EL (cell line): ENCODE results near the gene ACCS.

Experiments used
- DNase-seq: peaks from one replicate; pipeline ENCODE4 v3.0.0-alpha.2; 2016

Gene ACCS, protein sequence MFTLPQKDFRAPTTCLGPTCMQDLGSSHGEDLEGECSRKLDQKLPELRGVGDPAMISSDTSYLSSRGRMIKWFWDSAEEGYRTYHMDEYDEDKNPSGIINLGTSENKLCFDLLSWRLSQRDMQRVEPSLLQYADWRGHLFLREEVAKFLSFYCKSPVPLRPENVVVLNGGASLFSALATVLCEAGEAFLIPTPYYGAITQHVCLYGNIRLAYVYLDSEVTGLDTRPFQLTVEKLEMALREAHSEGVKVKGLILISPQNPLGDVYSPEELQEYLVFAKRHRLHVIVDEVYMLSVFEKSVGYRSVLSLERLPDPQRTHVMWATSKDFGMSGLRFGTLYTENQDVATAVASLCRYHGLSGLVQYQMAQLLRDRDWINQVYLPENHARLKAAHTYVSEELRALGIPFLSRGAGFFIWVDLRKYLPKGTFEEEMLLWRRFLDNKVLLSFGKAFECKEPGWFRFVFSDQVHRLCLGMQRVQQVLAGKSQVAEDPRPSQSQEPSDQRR

DNA sequence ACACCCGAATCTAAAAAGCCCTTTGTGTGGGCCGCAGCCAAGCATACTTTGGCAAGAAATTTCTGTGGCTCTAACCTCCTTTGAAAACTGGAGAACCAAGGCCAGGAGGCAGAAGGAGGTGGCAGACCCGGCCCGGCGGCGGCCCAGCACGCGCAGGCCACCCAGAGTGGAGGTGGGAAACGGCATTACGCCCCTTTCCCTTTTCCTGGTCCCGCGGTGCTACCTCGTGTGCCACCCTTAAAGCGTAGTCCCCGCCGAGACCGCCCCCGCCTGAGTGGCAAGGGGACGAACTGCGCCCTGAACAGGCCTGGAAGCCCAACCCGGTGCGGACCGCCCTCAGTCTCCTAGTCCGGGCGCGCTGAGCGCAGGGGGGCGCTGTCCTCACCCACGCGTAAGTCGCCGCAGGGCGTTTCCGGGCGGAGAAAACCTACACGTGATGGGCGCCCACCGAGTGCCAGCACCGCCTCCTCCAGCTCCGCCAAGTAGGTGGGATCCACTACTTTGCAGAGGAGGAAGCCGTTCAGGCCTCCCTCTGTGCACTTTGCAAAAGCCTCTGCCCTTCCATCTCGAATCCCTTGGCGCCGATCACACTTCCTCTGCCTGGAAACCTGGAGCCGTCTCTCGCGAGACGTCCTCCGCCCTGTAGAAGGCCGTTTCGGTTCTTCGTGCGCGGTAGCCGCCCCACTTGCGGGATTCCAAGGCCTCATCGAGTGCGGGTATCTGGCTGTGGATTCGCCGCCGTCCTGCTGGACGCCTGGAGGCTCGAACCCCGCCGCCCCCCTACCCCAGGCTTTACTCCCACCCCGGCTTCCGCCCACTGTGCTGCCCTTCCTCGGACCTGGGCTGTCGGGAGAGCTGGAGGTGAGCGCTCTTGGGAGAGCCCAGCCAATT lies at the start of gene ACCS:
Gene ACCS, plus strand, starts transcription at position 430 of the 891 bp plus-strand sequence. CDS start 1,358 bp downstream, outside the sequence.
- peak; percentile 91 for DNase-seq

DNA sequence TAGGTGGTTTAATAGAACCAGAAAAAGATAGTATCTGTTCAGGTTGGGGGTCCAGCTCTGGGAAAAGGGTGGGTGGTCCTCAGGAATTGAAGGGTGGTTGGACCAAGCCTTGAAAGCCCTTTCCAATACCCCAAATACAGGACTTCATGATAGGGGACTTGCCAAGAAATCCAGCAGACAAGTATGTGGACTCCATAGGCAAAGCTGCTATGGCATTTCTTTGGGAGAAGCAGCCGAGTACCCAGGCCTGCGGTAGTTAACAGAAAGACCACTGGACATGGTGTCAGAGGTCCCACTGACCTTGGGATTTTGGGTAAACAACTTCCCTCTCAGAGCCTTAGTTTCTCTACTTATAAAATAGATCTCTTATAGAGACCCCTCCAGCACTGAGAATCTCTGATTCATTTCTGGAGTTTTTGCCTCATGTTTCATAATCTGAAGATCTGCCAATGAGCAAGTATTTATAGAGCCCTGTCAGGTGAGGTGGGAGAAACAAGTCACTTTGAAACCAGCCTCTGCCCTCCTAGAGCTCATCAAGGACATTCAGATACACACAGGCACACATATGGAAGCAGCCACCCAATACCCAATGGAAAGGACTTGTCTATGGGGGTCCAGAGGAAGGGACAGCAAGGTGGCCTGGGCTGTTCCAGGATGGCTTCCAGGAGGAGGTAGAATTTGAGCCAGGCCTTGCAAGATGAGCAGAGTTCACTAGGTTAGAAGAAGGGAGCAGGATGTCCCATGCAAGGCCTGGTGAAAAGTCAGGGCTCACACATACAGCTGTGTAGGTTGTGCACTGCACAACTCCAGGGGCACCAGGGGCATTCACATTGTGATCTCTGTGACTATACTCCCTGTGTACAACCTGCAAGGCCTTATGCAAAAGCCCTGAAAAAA lies 49.3 kb upstream of the ACCS start:
- no peak for DNase-seq

DNA sequence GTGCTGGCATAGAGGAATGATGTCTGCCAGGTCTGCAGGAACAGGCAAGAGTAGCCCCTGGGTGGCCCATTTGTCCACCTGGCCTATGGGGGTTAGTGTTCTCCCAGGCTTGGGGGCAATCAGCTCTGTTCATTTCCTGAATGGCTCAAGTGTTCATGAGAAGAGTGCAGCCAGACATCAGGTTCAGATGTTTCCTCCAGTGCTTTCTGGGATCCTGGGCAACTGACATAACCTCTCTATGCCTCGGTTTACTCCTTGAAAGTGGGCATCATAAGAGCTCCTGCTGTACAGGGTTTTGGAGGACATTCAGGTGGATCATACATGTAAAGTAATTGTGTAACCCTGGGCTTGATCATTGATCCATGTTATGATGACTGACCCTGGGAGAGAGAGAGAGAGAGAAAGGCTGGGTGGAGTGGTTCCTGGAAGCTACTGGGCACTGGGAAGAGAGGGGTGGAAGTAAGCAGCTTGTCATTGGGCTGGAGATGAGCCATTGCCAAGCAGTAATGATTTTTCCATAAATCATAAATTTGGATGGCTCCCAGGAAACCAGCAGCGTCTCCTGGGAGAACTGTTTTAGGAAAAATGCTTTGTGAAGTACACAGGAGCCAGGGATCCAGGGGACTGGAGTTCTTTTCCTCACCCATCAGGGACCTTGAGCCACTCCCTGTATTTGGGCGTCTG lies 48.5 kb upstream of the ACCS start:
- no peak for DNase-seq

DNA sequence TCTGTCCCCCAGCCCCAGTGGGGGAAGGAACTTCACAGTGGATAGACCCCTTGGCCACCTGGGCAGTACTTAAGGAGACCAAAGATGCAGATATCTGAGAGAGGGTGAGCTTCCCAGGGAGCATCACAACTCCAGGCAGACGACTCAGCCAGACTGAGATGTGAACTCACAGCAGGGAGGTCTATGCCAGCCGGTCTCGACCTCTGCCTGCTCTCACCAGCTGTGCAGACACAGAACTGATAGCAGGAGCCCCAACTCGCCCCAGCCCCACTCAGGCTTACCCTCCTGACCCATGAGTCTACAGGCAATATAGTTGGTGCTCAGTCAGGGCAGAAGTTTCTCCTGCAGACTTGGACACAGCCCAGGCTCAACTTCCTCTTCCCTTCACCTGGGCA lies 47.9 kb upstream of the ACCS start:
- DNase-seq: no peak

DNA sequence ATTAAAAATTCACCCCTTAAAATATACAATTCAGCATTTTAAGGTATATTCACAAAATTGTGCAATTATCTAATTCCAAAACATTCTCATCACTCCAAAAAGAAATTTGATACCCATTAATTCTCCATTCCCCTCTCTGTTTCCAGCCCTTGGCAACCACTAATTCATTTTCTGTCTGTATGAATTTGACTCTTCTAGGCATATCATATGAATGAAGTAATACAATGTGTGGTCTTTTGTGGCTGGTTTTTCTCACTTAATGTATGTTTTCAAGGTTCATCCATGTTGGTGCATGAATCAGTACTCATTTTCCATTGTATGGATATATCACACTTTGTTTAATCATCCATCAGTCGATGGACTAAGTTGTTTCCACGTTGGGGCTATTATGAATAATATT lies 47.2 kb upstream of the ACCS start:
- DNase-seq: no peak

DNA sequence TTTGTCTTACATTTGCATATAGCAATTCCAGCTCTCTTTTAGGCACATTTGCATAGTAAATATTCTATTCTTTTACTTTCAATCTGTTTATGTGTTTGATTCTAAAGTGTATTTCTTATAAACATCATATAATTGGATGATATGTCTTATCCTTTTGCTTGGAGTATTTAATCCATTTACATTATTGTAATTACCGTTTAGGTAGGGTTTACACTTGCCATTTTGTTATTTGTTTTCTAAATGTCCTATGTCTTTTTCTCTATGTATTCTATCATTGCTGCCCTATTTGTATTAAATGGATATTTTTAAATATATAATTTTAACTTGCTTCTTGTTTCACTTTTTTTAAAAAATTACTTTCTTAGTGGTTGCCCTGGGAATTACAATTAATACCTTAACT lies 41.1 kb upstream of the ACCS start:
- no peak for DNase-seq

DNA sequence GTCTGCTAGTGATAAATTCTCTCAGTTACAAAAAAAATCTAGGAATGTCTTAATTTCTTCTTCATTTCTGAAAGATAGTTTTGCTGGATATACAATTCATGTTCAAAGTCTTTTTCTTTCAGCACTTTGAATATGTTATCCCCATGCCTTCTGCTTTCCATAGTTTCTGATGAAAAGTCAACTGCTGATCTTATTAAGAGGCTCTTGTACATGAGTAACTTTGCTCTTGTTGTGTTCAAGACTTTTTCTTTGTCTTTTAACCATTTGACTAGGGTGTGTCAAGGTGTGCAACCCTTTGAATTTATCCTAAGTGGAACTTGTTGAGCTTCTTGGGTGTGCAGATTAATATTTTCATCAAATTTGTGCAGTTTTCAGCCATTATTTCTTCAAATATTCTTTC lies 40.3 kb upstream of the ACCS start:
- no peak for DNase-seq

DNA sequence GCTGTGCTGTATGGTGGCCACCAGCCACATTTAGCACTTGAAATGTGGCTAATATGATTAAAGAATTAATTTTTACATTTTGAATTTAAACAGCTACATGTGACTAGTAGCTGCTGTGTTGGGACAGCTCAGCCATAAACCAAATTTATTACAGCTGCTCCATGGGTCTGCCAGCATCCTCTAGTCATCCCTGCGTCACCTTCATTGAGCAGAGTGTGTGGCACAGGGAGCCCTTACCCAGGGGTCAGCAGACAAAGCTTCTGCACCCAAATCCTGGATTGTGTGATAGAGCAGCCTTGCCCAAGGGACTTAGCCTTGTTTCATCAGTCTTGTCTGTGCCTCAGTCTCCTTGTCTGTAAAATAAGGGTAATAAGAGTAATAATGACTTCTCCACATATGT lies 37.7 kb upstream of the ACCS start:
- no peak for DNase-seq

DNA sequence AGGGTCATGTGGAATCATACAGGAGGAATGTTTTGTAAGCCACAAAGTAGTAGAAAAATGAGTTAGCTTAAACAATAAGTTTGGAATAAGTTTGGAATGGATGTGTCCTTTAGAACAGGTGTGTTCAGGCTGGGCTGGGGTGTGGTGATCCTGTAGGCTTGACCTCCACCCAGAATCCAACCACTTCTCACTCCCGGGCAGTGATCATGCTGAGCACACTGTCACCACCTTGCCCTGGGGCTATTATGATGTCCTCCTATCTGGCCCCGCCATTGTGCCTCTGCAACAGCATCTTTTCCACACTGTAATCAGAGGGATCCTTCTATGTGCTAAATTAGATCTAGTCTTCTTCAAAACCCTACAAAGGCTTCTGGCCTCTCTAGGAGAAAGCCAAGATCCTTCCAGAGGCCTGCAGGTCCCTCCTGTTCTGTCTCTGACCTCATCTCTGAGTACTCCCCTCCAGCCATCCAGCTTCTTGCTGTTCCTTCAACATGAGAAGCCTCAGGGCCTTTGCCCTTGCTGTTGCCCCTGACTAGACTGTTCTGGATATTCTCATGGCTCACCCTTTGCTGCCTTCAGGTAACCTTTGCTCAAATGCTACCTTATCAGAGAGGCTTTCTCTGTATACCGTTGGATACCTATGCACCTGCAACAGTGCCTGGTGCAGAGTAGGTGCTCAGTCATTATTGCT lies 37.1 kb upstream of the ACCS start:
- no peak for DNase-seq

DNA sequence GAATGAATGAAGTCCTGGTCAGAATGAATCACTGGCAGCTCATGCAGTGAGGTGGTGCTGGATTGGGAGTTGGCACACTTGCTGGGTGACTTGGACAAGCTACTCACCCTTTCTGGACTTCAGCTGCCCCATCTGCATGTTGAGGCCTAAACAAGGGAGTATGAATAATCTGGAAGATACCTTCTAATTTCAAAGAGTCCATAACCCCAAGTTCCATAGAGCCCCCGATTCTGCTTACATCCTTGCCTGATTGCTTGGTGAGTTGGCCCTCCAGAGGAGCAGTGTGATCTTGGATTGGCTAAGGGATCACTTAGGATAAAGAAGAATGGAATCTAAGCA lies 36.6 kb upstream of the ACCS start:
- no peak for DNase-seq

DNA sequence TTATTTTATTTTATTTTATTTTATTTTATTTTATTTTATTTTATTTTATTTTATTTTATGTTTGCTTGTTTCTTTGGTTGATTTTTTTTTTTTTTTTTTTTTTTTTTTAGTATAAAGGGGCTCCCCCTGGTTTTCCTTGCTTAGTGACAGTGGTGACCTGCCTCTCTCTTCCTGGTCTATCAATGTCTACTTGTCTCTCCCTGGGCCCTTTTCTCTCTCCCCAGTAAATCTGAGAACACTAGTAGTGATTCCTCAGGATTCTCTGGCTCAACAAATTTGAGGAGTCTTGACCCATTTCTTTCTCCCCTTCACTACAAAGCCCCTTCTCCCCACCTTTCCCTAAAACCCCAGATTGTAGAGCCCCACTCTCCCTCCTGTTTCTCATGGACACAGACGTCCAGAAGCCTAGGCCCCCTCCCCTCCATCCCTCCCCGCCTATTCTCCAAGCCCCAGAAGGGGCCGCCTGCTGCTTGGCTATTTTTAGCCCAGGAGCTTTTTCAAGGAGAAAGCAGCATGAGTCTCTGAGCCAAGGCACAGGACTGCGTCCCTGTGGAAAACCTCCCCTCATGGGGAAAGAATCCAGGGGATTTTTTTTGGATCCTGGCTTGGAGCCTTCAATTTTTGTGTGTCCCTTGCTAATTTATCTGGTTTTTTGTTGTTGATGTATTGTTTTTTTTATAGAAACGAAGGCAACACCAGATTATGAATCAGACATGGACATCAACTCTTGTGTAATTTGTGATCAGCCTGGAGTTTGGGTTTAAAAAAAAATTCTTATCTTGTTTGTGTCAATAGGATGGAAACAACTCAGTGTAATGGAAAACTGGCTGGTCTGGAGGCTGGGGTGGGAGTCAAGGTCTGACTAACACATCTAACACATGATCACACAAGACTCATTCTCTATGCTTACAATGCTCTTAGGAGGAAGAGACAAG lies 35.8 kb upstream of the ACCS start:
- DNase-seq: no peak

DNA sequence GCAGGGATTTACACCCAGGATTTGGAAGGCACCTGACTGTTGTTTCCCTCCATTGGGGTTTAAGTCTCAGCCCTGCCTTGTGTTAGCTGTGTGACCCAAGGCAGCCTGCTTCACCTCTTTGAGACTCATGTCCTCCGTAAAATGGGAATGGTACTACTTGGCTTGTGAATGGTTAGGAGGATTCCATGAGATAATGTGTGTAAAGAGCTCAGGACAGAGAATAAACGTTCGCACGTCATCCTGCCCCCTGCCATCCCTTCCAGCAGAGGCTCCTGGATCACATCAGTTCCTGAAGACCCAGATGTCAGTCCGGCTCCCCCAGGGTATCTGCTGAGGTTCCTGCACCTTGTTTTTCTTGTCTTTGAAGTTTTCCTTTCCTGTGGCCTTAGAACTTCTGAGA lies 35.1 kb upstream of the ACCS start:
- DNase-seq: no peak

DNA sequence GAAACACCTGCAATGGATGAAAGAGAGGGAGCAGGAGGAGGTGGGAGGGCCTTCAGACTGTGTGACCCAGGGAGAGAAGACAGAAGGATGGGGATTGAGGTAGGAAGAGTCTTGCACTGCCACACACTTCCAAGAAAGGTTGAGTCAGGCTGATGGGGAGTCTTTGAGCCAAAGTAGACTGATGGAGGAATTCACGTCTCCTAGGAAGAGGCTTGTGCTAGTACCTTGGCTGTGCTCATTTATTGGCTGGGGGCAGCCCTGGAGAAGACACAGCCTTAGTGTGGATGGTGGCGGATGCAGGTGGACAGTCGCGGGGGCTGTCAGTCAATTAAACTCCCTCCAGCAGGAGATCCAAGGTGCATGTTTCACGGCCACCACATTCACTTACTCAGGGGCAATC lies 34.5 kb upstream of the ACCS start:
- no peak for DNase-seq

DNA sequence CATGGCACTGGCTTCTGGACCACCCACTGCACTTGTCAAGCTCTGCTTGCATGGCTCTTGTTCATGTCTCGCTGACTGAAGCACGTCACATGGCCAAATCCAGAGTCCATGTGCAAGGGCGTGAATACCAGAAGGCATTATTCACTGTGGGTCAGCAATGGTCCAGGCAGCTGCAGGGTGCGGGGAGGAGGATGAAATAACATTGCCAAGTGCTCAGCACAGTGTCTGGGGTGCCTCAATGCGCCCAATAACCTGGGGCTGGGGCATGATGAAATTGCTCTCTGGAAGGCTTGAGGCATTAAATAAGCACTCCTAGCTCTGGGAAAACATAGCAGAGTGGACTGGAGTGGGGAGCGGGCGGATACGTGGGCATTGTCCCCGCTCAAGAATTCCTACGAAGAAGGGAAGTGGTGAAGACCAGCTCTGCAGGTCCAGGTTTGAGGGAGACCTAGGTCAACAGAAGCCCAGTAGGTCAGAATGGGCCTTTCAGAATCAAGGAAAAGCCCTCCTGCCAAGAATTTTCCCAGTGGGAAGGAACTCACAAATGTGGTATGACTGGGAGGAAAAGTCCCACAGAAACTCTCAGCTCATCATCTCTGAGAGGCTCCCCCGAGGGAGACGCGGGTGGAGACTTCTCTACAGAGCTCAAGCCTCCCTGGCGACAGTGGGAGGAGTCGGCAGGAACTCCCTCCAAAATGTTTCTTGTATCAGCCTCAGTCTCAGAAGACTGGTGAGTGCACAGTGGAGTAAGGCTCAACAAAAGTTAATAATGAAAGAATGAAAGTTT lies 33.6 kb upstream of the ACCS start:
- DNase-seq: peak; percentile 33

DNA sequence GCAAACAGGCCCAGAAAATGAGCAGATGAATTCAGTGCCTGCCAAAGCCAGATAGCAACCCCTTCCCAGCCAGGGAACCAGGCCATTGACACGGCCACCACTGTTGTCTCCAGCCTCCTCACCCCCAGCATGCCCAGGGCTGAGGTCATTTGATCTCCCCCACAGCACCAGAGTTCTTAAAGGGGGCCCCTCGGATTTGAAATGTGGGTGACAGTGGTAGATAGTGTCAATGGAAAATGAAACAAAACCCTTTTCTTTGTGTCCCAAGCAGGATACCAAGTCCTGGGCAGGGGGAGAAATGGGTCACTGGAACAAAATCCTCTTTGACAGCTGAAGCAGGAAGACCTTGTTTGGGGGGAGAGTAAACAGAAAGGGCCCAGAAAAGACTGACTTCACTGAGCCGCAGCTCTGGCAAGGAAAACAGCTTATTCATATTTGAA lies 32.6 kb upstream of the ACCS start:
- DNase-seq: no peak

DNA sequence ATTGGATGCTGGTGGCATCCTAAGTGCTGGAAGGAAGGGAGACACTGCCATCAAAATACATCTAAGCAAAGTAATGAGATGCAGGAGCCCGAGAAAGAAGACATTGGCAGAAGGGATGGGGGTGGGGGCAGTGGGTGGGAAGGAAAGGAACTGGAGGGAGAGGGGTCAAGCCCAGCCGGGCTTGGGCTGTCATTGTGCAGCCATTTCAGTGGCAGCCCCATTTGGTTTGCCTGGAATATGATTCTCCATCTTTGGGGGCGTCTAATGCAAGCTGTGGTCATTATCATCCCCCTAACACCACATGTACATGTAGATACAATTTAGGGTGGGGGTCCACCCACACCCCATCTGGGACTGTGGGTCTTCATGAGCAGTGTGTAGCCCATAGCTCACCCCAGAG lies 32.2 kb upstream of the ACCS start:
- no peak for DNase-seq

DNA sequence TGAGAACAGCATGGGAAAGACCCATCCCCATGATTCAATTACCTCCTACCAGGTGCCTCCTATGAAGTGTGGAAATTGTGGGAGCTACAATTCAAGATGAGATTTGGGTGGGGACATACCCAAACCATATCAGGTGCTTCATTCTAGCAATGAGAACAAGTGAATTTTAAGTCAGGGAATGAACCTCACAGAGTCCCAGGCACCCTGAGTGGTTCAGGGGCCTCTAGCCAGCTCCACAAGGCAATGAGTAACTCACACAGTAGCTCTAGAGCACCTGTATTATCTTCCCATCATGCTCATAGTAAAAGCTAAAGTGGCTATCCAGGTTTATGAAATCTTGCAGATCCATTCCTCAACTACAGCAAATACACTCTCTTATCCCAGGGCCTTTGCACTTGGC lies 31.4 kb upstream of the ACCS start:
- no peak for DNase-seq

DNA sequence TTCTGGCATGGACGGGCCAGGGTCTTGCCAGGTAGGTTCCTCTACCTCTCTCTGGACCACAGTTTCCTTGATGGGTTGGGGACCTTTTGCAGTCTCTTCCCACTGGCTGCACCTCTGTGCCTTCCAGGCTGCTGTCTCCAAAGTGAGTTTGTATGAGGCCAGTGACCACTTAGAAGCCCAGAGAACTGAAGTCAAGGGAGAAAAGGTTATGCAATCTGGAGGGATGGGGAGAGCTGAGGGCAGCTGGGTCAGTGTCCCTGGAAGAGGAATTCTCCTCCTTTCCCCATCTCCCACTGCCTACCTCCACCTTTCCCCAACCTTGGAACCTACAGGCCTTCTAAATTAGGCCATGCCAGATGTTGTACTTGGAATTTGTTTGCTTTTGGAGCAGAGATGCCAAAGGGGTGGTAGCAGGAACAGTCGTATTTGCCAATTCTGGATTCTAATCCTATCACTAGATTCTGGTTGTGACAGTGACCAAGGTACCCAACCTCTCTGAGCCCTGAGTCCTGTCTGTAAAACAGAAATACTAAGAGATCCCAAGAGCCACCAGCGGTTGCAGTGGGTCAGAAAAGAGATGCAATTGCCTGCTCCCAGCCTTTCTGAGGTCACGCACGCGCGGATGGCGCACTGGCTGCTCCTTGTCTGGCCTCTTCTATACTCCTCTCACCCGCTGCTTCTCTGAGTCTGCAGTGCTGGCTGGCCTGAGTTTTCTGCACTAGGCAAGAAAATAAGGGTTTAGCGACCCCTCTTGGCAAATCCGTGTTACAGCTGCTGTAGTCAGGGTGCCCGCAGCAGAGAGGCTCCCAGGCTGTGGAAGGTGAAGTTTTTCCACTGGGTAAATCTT lies 29.0 kb upstream of the ACCS start:
- peak; percentile 80 for DNase-seq

DNA sequence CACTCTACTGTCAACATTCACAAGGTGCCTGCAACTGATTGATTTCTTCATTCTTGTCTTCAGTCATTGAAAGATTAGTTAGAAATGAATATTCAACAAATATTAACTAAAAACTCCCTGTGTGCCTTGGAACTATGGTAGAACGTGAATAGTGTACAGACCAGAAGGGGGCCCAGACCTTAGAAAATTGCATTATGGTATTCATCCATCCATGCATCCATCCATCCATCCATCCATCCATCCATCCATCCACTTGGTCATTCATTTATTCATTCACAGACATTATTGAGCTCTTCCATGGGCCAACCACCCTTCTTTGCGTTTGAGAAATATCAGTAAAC lies 28.4 kb upstream of the ACCS start:
- DNase-seq: no peak
